Measurements from ENCODE around the gene ESPL1. TPM values are rescaled to one million over a fixed set of nuclear protein-coding genes. Genes with fewer than 3 reads are reported as not detected.

ESPL1 gene
- total and polyA plus RNA-seq, 10 donors: 0.85 to 7.2 (median 2.6) TPM

- peaks cover 17 to 46% (median 29%) of the 10 kb centered on the region in 6 donors for H3K4me1 ChIP-seq
- H3K9me3 ChIP-seq: no peaks in the 10 kb centered on the region
- peaks cover 0 to 40% (median 0%) of the 10 kb centered on the region in 7 donors for H3K27me3 ChIP-seq (replicated peaks in 1 of 7)
- peak overlapping the region in 1 of 8 donors; percentile 85 for H3K27ac ChIP-seq
- WGBS, 5 donors: 85 to 91% (median 88%) methylated on average over 8 to 10 of the region's 10 CpGs
- intact Hi-C loops (cut with DNase I; ENCODE audit: low total_unique reads): no loop called here
- no peak overlapping the region for H3K4me3 ChIP-seq
- TF ChIP-seq CTCF (IDR thresholded peaks at IDR 0.05 in 8 of 11, conservative IDR thresholded peaks at IDR 0.05 in 3 of 11) (no peak), POLR2A (IDR thresholded peaks at IDR 0.05) (no peak), POLR2AphosphoS5 (IDR thresholded peaks at IDR 0.05) (no peak)
- no peaks in the 10 kb centered on the region for H3K36me3 ChIP-seq
- peak; percentile 61 for DNase-seq
These were observed 37.8 kb upstream of the ESPL1 start for GRCh38 chr12:53230108-53230845.

GRCh38 chr12:53231671-53231920 is 36.5 kb upstream of the ESPL1 start:
- peaks cover 0 to 42% (median 0%) of the 10 kb centered on the region in 7 donors for H3K27me3 ChIP-seq (replicated peaks in 1 of 7)
- TF ChIP-seq CTCF (IDR thresholded peaks at IDR 0.05 in 8 of 11, conservative IDR thresholded peaks at IDR 0.05 in 3 of 11) (no peak), POLR2A (IDR thresholded peaks at IDR 0.05) (no peak)

GRCh38 chr12:53231921-53232645 is 36.0 kb upstream of the ESPL1 start, which contains the start of gene RARG:
Gene RARG, minus strand, starts transcription at chr12:53232209. Its CDS starts 4,664 bp downstream, at chr12:53227545.
- DNase-seq: peak; percentile 86
- intact Hi-C loops (cut with DNase I; ENCODE audit: low total_unique reads): no loop called here
- no peaks in the 10 kb centered on the region for H3K36me3 ChIP-seq
- peak in 2 of 3 donors; percentile 9 to 40 for TF ChIP-seq POLR2AphosphoS5 (IDR thresholded peaks at IDR 0.05)
- TF ChIP-seq CTCF (IDR thresholded peaks at IDR 0.05 in 8 of 11, conservative IDR thresholded peaks at IDR 0.05 in 3 of 11): no peak
- H3K27me3 ChIP-seq (replicated peaks in 1 of 7): peaks cover 0 to 42% (median 0%) of the 10 kb centered on the region in 7 donors
- H3K9me3 ChIP-seq: no peaks in the 10 kb centered on the region
- WGBS, 5 donors: 0 to 2% (median 1%) methylated on average over 29 to 44 of the region's 44 CpGs
- peak within 1 kb of the TSS; percentile 27 to 85 (median 69) for H3K27ac ChIP-seq
- peak within 1 kb of the TSS; percentile 39 to 82 (median 53) for H3K4me3 ChIP-seq
- H3K4me1 ChIP-seq: peaks cover 17 to 60% (median 41%) of the 10 kb centered on the region in 6 donors

More at GRCh38 chr12:53231671-53231920, 36.5 kb upstream of the ESPL1 start:
- peak overlapping the region; percentile 27 to 85 (median 69) for H3K27ac ChIP-seq
- H3K9me3 ChIP-seq: no peaks in the 10 kb centered on the region
- no peaks in the 10 kb centered on the region for H3K36me3 ChIP-seq
- WGBS, 5 donors: 0 to 6% (median 4%) methylated on average over 3 to 9 of the region's 9 CpGs
- intact Hi-C loops (cut with DNase I; ENCODE audit: low total_unique reads): no loop called here
- DNase-seq: no peak
- peaks cover 17 to 56% (median 37%) of the 10 kb centered on the region in 6 donors for H3K4me1 ChIP-seq
- peak overlapping the region; percentile 39 to 82 (median 53) for H3K4me3 ChIP-seq

Measured in spleen (tissue), 11 donors.